ENCODE data around the gene SLC2A10.

Gene SLC2A10

GRCh38 chr20:46703435-46703834 is 6.0 kb upstream of the SLC2A10 start:
- no peak for DNase-seq (ENCODE audit: low read depth, low spot score)

GRCh38 chr20:46704714-46705377 is 4.6 kb upstream of the SLC2A10 start:
- DNase-seq (ENCODE audit: low read depth, low spot score): no peak

GRCh38 chr20:46705378-46705729 is 4.1 kb upstream of the SLC2A10 start:
- DNase-seq (ENCODE audit: low read depth, low spot score): no peak

- no peak for DNase-seq (ENCODE audit: low read depth, low spot score)
Measured at GRCh38 chr20:46706242-46706641, 3.2 kb upstream of the SLC2A10 start.

- DNase-seq (ENCODE audit: low read depth, low spot score): no peak
Measured at GRCh38 chr20:46708172-46708860, 1.1 kb upstream of the SLC2A10 start.

GRCh38 chr20:46709055-46709458 is 392 bp upstream of the SLC2A10 start:
- DNase-seq (ENCODE audit: low read depth, low spot score): no peak

- no peak for DNase-seq (ENCODE audit: low read depth, low spot score)
Measured at GRCh38 chr20:46710153-46710913, 884 bp downstream of the SLC2A10 start.

- no peak for DNase-seq (ENCODE audit: low read depth, low spot score)
Measured at GRCh38 chr20:46712056-46712636, 2.7 kb downstream of the SLC2A10 start.

- DNase-seq (ENCODE audit: low read depth, low spot score): no peak
Measured at GRCh38 chr20:46713957-46714834, 4.7 kb downstream of the SLC2A10 start.

GRCh38 chr20:46715292-46715756 is 5.9 kb downstream of the SLC2A10 start:
- DNase-seq (ENCODE audit: low read depth, low spot score): peak; percentile 57

GRCh38 chr20:46717818-46718541 is 8.5 kb downstream of the SLC2A10 start:
- no peak for DNase-seq (ENCODE audit: low read depth, low spot score)

- DNase-seq (ENCODE audit: low read depth, low spot score): no peak
Measured at GRCh38 chr20:46720019-46720418, 10.6 kb downstream of the SLC2A10 start.

GRCh38 chr20:46720776-46721425 is 11.5 kb downstream of the SLC2A10 start:
- DNase-seq (ENCODE audit: low read depth, low spot score): no peak

- no peak for DNase-seq (ENCODE audit: low read depth, low spot score)
Measured at GRCh38 chr20:46721476-46721875, 12.0 kb downstream of the SLC2A10 start.

- no peak for DNase-seq (ENCODE audit: low read depth, low spot score)
Measured at GRCh38 chr20:46722450-46722849, 13.0 kb downstream of the SLC2A10 start.

- no peak for DNase-seq (ENCODE audit: low read depth, low spot score)
Measured at GRCh38 chr20:46723039-46723438, 13.6 kb downstream of the SLC2A10 start.

- no peak for DNase-seq (ENCODE audit: low read depth, low spot score)
Measured at GRCh38 chr20:46724343-46724959, 15.0 kb downstream of the SLC2A10 start.

- no peak for DNase-seq (ENCODE audit: low read depth, low spot score)
Measured at GRCh38 chr20:46725186-46726165, 16.0 kb downstream of the SLC2A10 start.
